Neural progenitor cell (in vitro differentiated cells): Measurements from ENCODE around the gene SLC12A9. TPM values are rescaled to one million over a fixed set of nuclear protein-coding genes. Genes with fewer than 3 reads are reported as not detected.

Experiments
- DNase-seq: peaks from one replicate; pipeline ENCODE4 v3.0.0-alpha.2; 2016; ENCODE audit warnings: low spot score
- H2AFZ ChIP-seq: fragments of 200-600 bp; sonication (generic); replicated peaks from 2 replicates; pipeline ENCODE4 v1.6.1; 2016; ENCODE audit warnings: antibody characterized with exemption
- H3F3A ChIP-seq: fragments of 200-600 bp; sonication (generic); 2 replicates; pipeline ENCODE4 v1.6.1; 2016; ENCODE audit warnings: antibody characterized with exemption, low read depth
- H3K27ac ChIP-seq: fragments of 200-600 bp; sonication (generic); 2 replicates; pipeline ENCODE4 v1.5.1; 2016; ENCODE audit warnings: mild to moderate bottlenecking
- H3K27me3 ChIP-seq: fragments of 200-600 bp; sonication (generic); 2 replicates; pipeline ENCODE4 v1.6.1; 2016; ENCODE audit warnings: mild to moderate bottlenecking, moderate library complexity
- H3K36me3 ChIP-seq: fragments of 200-600 bp; sonication (generic); 2 replicates; pipeline ENCODE4 v1.5.1; 2016
- H3K4me1 ChIP-seq: fragments of 200-600 bp; sonication (generic); 2 replicates; pipeline ENCODE4 v1.6.1; 2016; ENCODE audit warnings: mixed run types
- H3K4me2 ChIP-seq: fragments of 200-600 bp; sonication (generic); 2 replicates; pipeline ENCODE4 v1.6.1; 2016
- H3K4me3 ChIP-seq: fragments of 200-600 bp; sonication (generic); 2 replicates; pipeline ENCODE4 v1.5.1; 2016
- H3K79me2 ChIP-seq: fragments of 200-600 bp; sonication (generic); 2 replicates; pipeline ENCODE4 v1.6.1; 2016; ENCODE audit warnings: low read depth
- H3K9ac ChIP-seq: fragments of 200-600 bp; sonication (generic); 2 replicates; pipeline ENCODE4 v1.6.1; 2016
- H3K9me3 ChIP-seq: fragments of 200-600 bp; sonication (generic); 2 replicates; pipeline ENCODE4 v1.5.1; 2016; ENCODE audit warnings: low read depth
- H4K20me1 ChIP-seq: fragments of 200-600 bp; sonication (generic); 2 replicates; pipeline ENCODE4 v1.6.1; 2016; ENCODE audit warnings: low read depth
- H3K27ac Mint-ChIP-seq: 3 replicates; pipeline ENCODE4 v1.8.0; 2021; ENCODE audit warnings: mixed read lengths
- H3K27me3 Mint-ChIP-seq: 2 replicates; pipeline ENCODE4 v1.8.0; 2022; ENCODE audit warnings: low read depth, mild to moderate bottlenecking, inconsistent platforms, moderate library complexity, mixed read lengths; ENCODE audit not compliant: insufficient read depth
- H3K36me3 Mint-ChIP-seq: 3 replicates; pipeline ENCODE4 v1.8.0; 2021; ENCODE audit warnings: mixed read lengths
- H3K4me1 Mint-ChIP-seq: 3 replicates; pipeline ENCODE4 v1.8.0; 2021; ENCODE audit warnings: mixed read lengths
- H3K4me3 Mint-ChIP-seq: 3 replicates; pipeline ENCODE4 v1.8.0; 2021; ENCODE audit warnings: mild to moderate bottlenecking, moderate library complexity, mixed read lengths
- H3K9me3 Mint-ChIP-seq: 3 replicates; pipeline ENCODE4 v1.8.0; 2020; ENCODE audit warnings: mixed read lengths
- EZH2 ChIP-seq: fragments of 200-600 bp; sonication (generic); IDR thresholded peaks from 2 replicates; pipeline ENCODE4 v1.6.1; 2017; ENCODE audit warnings: antibody characterized with exemption, mild to moderate bottlenecking, moderate library complexity
- EZH2phosphoT487 ChIP-seq: fragments of 200-600 bp; sonication (generic); IDR thresholded peaks from 2 replicates; pipeline ENCODE4 v1.6.1; 2017; ENCODE audit warnings: antibody characterized with exemption
- total RNA-seq: library from RNA; depleted of rRNA; stranded (reverse); fragments of >200 nt; gene quantifications from 2 replicates; pipeline ENCODE4 v1.2.3, GENCODE V29; 2015; ENCODE audit warnings: low replicate concordance
- TF ChIP-seq, protein P1 (sequence below): fragments of 200-600 bp; sonication (generic); IDR thresholded peaks from 2 replicates; pipeline ENCODE4 v1.5.1; 2017; ENCODE audit warnings: antibody characterized with exemption, mild to moderate bottlenecking

SLC12A9 gene
- total RNA-seq, 1 donor from 2014 or later, result 3.5 TPM

DNA sequence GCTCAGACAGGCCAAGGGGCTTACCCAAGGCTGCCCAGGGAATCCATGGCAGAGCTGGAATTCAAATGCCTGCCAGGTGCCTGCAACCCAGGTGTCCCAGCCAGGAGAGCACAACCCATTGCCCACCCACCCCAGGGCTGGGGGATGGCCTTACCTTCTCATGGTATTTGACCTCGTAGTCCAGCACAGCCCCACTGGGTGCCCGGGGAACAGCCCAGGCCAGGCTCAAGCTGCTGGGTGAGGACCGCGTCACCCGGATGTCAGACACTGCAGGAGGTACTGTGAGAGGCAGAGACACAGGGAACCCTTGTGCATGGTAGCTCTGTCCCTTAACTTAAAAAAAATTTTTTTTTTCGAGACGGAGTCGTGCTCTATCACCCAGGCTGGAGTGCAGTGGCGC, 34.1 kb upstream of the SLC12A9 start:
- TF ChIP-seq EZH2 (no peak), EZH2phosphoT487 (no peak)
- TF ChIP-seq, protein P1, sequence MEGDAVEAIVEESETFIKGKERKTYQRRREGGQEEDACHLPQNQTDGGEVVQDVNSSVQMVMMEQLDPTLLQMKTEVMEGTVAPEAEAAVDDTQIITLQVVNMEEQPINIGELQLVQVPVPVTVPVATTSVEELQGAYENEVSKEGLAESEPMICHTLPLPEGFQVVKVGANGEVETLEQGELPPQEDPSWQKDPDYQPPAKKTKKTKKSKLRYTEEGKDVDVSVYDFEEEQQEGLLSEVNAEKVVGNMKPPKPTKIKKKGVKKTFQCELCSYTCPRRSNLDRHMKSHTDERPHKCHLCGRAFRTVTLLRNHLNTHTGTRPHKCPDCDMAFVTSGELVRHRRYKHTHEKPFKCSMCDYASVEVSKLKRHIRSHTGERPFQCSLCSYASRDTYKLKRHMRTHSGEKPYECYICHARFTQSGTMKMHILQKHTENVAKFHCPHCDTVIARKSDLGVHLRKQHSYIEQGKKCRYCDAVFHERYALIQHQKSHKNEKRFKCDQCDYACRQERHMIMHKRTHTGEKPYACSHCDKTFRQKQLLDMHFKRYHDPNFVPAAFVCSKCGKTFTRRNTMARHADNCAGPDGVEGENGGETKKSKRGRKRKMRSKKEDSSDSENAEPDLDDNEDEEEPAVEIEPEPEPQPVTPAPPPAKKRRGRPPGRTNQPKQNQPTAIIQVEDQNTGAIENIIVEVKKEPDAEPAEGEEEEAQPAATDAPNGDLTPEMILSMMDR, result no peak
- Mint-ChIP-seq H3K4me3 (no peak overlapping the region), H3K27ac (no peak overlapping the region), H3K27me3 (peaks cover 9% of the 10 kb centered on the region), H3K4me1 (no peaks in the 10 kb centered on the region), H3K36me3 (peaks cover 34% of the 10 kb centered on the region), H3K9me3 (no peaks in the 10 kb centered on the region)
- no peak for DNase-seq
- peaks cover 3% of the 10 kb centered on the region for H3K36me3 ChIP-seq
- H3K4me2 ChIP-seq, result no peak overlapping the region
- no peaks in the 10 kb centered on the region for H3K27me3 ChIP-seq
- H3K4me3 ChIP-seq, result no peak overlapping the region
- no peak overlapping the region for H2AFZ ChIP-seq
- no peak overlapping the region for H3K9ac ChIP-seq
- no peaks in the 10 kb centered on the region for H3K4me1 ChIP-seq
- H4K20me1 ChIP-seq, result peaks cover 20% of the 10 kb centered on the region
- H3F3A ChIP-seq, result no peaks in the 10 kb centered on the region
- H3K79me2 ChIP-seq, result peaks cover 14% of the 10 kb centered on the region
- H3K27ac ChIP-seq, result no peak overlapping the region
- H3K9me3 ChIP-seq, result no peaks in the 10 kb centered on the region

DNA sequence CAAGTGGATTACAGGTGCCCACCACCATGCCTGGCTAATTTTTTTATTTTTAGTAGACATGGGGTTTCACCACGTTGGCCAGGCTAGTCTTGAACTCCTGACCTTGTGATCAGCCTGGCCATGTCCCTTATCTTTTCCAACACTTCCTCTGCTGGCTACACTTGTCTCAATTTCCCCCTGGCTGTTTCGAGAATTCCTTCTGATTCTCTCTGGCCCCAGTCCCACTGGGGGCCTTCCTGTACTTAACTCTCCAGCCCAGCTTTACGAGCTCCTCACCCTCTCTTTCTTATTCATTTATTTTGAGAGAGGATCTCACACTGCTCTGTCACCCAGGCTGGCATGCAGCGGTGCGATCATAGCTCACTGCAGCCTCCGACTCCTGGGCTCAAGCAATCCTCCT, 33.7 kb upstream of the SLC12A9 start:
- Histone ChIP-seq H3F3A (no peaks in the 10 kb centered on the region), H3K9me3 (no peaks in the 10 kb centered on the region), H3K4me3 (no peak overlapping the region), H3K9ac (no peak overlapping the region), H2AFZ (no peak overlapping the region), H3K36me3 (peaks cover 3% of the 10 kb centered on the region), H4K20me1 (peaks cover 20% of the 10 kb centered on the region), H3K79me2 (peaks cover 18% of the 10 kb centered on the region), H3K27me3 (no peaks in the 10 kb centered on the region), H3K4me1 (no peaks in the 10 kb centered on the region), H3K27ac (no peak overlapping the region), H3K4me2 (no peak overlapping the region)
- Mint-ChIP-seq H3K4me3 (no peak overlapping the region), H3K27ac (no peak overlapping the region), H3K4me1 (no peaks in the 10 kb centered on the region), H3K9me3 (no peaks in the 10 kb centered on the region), H3K27me3 (peaks cover 9% of the 10 kb centered on the region), H3K36me3 (peaks cover 32% of the 10 kb centered on the region)
- TF ChIP-seq EZH2phosphoT487 (no peak), EZH2 (no peak)
- TF ChIP-seq, protein P1, result no peak
- no peak for DNase-seq

DNA sequence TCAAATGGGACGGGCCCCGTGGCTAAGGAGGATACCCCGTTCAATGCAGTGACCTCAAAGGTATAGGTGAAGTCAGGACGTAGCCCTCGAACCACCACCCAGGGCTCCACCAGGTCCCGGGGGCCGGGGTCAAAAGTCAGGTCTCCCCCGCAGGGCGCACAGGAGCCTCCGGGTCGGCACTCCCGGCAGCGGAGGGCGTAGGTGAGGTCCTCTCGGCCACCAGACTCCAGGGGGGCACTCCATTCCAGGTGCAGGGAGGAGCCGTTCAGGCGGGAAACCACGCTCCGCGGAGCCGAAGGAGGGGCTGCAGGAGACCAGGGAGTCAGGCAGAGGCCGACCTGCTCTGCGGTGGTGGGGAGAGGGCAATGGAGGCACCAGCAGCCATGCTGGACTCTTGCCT, 32.9 kb upstream of the SLC12A9 start:
- H3K27ac ChIP-seq, result no peak overlapping the region
- no peak overlapping the region for H2AFZ ChIP-seq
- H4K20me1 ChIP-seq, result peaks cover 22% of the 10 kb centered on the region
- TF ChIP-seq EZH2phosphoT487, result no peak
- TF ChIP-seq EZH2, result no peak
- TF ChIP-seq, protein P1, result no peak
- H3K36me3 ChIP-seq, result peaks cover 3% of the 10 kb centered on the region
- H3K27me3 Mint-ChIP-seq, result peaks cover 9% of the 10 kb centered on the region
- peaks cover 26% of the 10 kb centered on the region for H3K79me2 ChIP-seq
- no peak overlapping the region for H3K4me3 Mint-ChIP-seq
- peaks cover 30% of the 10 kb centered on the region for H3K36me3 Mint-ChIP-seq
- no peak overlapping the region for H3K9ac ChIP-seq
- H3F3A ChIP-seq, result no peaks in the 10 kb centered on the region
- no peak overlapping the region for H3K4me3 ChIP-seq
- H3K27ac Mint-ChIP-seq, result no peak overlapping the region
- H3K9me3 Mint-ChIP-seq, result no peaks in the 10 kb centered on the region
- peaks cover under 1% of the 10 kb centered on the region for H3K4me1 ChIP-seq
- H3K27me3 ChIP-seq, result no peaks in the 10 kb centered on the region
- no peak for DNase-seq
- no peaks in the 10 kb centered on the region for H3K9me3 ChIP-seq
- H3K4me2 ChIP-seq, result no peak overlapping the region
- H3K4me1 Mint-ChIP-seq, result peaks cover under 1% of the 10 kb centered on the region
